Measurements from ENCODE around the gene PCDHB3.

Gene PCDHB3

GRCh38 chr5:141100243-141100805 lies at the start of gene PCDHB3:
PCDHB3 (plus strand) TSS chr5:141100473; CDS start chr5:141100650, 177 bp downstream.
- peak; percentile 36 for TF ChIP-seq CTCF (IDR thresholded peaks at IDR 0.05; ENCODE audit: low read depth, low read length, missing control alignments)
- DNase-seq (ENCODE audit: extremely low read depth, low read depth), result peak; percentile 3
- H3K4me3 ChIP-seq (replicated peaks; ENCODE audit: low read depth, low read length), result no peak within 1 kb of the TSS

- H3K4me3 ChIP-seq (replicated peaks; ENCODE audit: low read depth, low read length), result no peak within 1 kb of the TSS
- TF ChIP-seq CTCF (IDR thresholded peaks at IDR 0.05; ENCODE audit: low read depth, low read length, missing control alignments), result no peak
- DNase-seq (ENCODE audit: extremely low read depth, low read depth), result no peak
Observed at GRCh38 chr5:141050622-141051520, 49.4 kb upstream of the PCDHB3 start, which contains the start of gene PCDHB1. PCDHB1 (plus strand) TSS chr5:141051374; CDS start chr5:141051471, 97 bp downstream.

GRCh38 chr5:141051521-141051866 lies 48.8 kb upstream of the PCDHB3 start:
- no peak for DNase-seq (ENCODE audit: extremely low read depth, low read depth)
- no peak overlapping the region for H3K4me3 ChIP-seq (replicated peaks; ENCODE audit: low read depth, low read length)
- no peak for TF ChIP-seq CTCF (IDR thresholded peaks at IDR 0.05; ENCODE audit: low read depth, low read length, missing control alignments)

GRCh38 chr5:141077826-141078225 lies 22.4 kb upstream of the PCDHB3 start:
- no peak for TF ChIP-seq CTCF (IDR thresholded peaks at IDR 0.05; ENCODE audit: low read depth, low read length, missing control alignments)
- no peak for DNase-seq (ENCODE audit: extremely low read depth, low read depth)
- H3K4me3 ChIP-seq (replicated peaks; ENCODE audit: low read depth, low read length), result no peak overlapping the region

- H3K4me3 ChIP-seq (replicated peaks; ENCODE audit: low read depth, low read length), result no peak overlapping the region
- TF ChIP-seq CTCF (IDR thresholded peaks at IDR 0.05; ENCODE audit: low read depth, low read length, missing control alignments), result no peak
- no peak for DNase-seq (ENCODE audit: extremely low read depth, low read depth)
Observed at GRCh38 chr5:141082228-141082627, 18.0 kb upstream of the PCDHB3 start.

GRCh38 chr5:141084487-141084989 lies 15.7 kb upstream of the PCDHB3 start:
- TF ChIP-seq CTCF (IDR thresholded peaks at IDR 0.05; ENCODE audit: low read depth, low read length, missing control alignments), result peak; percentile 23
- H3K4me3 ChIP-seq (replicated peaks; ENCODE audit: low read depth, low read length), result 0 out of 2 replicates have a peak overlapping the region, but pooled peaks have one; percentile 13
- no peak for DNase-seq (ENCODE audit: extremely low read depth, low read depth)

Data from HFF-Myc (cell line).